Colon (tissue), 2 donors: ENCODE results near the gene EXOC8.

ENCODE experiments used
- FAIRE-seq: peaks from 2 replicates; lab custom pipeline; 2012; peaks lifted over from hg19 to GRCh38; lab: Jason Lieb, UNC
- donor health status: control.
- donor health status: control.

EXOC8 gene

GRCh38 chr1:231315887-231316286, 21.8 kb downstream of the EXOC8 start:
- no peak for FAIRE-seq

DNA sequence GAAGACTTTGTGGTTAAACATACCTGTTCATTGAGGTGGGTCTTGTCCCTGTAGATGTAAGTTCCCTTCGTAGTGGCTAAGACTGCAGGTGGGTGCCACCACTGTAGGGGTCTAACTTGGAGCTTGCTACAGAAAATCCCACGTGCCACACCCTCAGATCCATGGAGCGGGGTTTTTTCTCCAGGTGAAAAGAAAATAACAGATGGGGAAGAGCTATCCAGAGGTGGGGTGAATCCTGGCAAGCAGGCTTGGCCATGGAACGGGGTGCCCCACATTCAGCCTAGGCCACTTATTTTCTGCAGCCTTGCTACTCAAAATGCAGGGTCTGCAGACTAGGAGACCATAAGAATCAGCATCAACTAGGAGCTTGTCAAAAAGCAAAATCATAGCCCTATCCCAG, 24.0 kb downstream of the EXOC8 start:
- no peak for FAIRE-seq

DNA sequence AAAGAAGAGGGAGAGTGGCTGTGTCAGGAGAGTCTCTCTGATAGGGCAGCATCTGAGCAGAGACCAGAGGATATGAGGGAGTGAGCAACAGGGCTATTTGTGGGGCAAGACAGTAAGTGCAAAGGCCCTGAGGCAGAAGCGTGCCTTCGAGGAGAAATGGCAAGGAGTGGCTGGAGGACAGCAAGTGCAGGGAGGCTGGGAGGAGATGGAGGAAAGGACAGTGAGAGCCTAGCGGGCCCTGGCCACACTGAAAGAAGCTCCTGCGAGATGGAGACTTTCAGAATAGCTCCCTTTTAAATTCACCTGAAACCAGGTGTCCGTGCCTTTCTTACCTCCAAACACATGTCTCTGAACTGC, 25.2 kb downstream of the EXOC8 start:
- no peak for FAIRE-seq

GRCh38 chr1:231311720-231312431, 25.8 kb downstream of the EXOC8 start:
- FAIRE-seq: no peak

DNA sequence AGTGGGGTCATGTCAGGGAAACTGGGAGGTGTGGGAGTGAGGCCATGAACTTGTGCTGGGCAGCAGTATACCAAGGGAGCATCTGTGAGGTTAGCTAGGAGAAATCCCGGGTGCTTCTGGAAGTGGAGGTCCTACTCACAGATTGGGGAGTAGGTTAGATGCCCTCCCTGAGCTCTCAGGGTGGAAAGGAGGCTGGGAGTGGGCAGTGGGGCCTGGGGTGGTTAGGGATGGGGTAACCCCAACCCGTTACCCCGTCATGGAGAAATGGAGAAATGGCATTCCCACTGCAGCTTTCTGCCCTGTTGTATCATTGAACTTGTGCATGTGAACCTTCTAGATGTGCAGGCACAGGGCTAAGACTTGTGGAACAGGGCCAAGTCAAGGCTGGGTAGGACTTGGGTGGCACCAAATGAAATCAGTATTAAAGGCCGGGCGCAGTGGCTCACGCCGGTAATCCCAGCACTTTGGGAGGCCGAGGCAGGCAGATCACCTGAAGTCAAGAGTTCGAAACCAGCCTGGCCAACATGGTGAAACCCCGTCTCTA, 27.2 kb downstream of the EXOC8 start:
- FAIRE-seq: no peak

DNA sequence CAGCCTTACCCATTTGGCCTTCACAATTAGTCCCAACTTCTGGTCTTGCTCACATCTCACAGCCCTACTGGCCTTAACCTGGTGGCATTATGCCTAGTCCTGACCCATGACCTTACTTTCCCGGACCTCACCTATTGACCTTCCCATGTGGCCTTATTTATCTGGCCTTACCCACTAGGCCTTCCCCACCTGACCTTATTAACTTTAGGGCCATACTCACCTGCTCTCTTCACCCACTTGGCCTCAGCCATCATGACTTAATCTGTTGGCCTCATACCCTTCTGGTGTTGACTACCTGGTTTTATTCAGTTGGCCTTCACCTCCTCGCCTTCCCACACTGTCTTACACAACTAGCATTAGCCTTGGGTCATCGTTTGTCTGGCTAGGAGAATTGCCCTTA, 35.7 kb downstream of the EXOC8 start:
- no peak for FAIRE-seq

GRCh38 chr1:231295938-231296337, 41.7 kb downstream of the EXOC8 start:
- no peak for FAIRE-seq

DNA sequence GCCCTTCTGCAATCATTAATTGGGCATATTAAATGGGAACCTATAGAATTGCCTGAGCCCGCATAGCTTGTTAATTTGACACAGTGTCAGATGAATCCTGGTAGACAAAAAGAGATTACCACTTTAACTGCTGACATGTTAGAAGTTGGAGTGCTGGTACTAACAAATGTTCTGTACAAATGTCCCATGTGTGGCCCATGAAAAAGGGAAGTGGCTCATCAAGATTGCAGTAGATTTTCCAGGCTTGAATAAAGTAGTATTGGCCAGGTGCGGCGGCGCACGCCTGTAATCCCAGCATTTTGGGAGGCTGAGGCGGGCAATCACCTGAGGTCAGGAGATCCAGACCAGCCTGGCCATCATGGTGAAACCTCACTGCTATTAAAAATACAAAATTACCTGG, 51.0 kb downstream of the EXOC8 start:
- FAIRE-seq: no peak

DNA sequence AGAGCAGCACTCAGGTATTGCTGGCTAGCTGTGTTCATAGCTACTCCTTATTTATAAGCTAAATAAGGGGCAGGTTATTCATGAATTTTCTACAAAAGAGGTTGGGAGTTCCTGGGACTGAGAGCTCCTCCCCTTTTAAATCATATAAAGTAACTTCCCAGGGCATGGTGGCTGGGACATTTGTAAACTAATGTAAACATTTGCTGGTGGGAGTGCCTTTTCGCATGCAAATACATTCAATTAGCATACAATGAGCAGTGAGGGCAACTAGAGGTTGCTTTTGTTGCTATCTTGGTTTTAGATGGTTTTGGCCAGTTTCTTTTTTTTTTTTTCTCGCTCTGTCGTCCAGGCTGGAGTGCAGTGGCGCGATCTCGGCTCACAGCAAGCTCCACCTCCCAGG, 53.2 kb downstream of the EXOC8 start:
- no peak for FAIRE-seq
